Ishikawa (cell line): ENCODE data around the gene MRGPRD.

Experiments used
- CEBPB ChIP-seq: IDR thresholded peaks from 2 replicates; pipeline ENCODE4 v1.6.1; 2012
- CREB1 ChIP-seq: IDR thresholded peaks from 2 replicates; pipeline ENCODE4 v1.6.1; 2012; ENCODE audit warnings: low read depth
- RAD21 ChIP-seq: IDR thresholded peaks from 2 replicates; pipeline ENCODE4 v1.6.1; 2012; ENCODE audit warnings: low read depth
- TAF1 ChIP-seq: IDR thresholded peaks from 2 replicates; pipeline ENCODE4 v1.6.1; 2012; ENCODE audit warnings: low read depth, mild to moderate bottlenecking
- YY1 ChIP-seq: IDR thresholded peaks from 2 replicates; pipeline ENCODE4 v1.6.1; 2012; ENCODE audit warnings: low read depth
- TF ChIP-seq, protein P1 (sequence below): IDR thresholded peaks from 2 replicates; pipeline ENCODE4 v1.6.1; 2012; ENCODE audit warnings: low read depth, mild to moderate bottlenecking
- TF ChIP-seq, protein P2 (sequence below): IDR thresholded peaks from 2 replicates; pipeline ENCODE4 v1.6.1; 2012
- TF ChIP-seq, protein P3 (sequence below): IDR thresholded peaks from 2 replicates; pipeline ENCODE4 v1.6.1; 2012

DNA sequence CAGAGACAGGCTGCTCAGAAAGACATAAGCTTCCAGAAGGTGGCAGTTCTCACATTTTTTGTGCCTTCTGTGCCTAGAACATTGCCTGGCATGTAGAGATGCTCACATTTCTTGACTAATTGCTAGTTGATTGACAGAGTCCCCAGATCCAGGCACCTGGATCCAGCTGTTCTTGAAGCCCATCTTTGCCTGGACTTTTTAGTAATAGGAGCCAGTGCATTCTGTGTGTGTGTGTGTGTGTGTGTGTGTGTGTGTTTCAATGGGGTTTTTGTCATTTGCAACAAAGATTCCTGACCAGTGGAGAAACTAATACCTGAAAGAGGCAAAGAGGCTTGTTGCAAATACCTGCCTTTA, 17.2 kb upstream of the MRGPRD start:
- TF ChIP-seq, protein P1, sequence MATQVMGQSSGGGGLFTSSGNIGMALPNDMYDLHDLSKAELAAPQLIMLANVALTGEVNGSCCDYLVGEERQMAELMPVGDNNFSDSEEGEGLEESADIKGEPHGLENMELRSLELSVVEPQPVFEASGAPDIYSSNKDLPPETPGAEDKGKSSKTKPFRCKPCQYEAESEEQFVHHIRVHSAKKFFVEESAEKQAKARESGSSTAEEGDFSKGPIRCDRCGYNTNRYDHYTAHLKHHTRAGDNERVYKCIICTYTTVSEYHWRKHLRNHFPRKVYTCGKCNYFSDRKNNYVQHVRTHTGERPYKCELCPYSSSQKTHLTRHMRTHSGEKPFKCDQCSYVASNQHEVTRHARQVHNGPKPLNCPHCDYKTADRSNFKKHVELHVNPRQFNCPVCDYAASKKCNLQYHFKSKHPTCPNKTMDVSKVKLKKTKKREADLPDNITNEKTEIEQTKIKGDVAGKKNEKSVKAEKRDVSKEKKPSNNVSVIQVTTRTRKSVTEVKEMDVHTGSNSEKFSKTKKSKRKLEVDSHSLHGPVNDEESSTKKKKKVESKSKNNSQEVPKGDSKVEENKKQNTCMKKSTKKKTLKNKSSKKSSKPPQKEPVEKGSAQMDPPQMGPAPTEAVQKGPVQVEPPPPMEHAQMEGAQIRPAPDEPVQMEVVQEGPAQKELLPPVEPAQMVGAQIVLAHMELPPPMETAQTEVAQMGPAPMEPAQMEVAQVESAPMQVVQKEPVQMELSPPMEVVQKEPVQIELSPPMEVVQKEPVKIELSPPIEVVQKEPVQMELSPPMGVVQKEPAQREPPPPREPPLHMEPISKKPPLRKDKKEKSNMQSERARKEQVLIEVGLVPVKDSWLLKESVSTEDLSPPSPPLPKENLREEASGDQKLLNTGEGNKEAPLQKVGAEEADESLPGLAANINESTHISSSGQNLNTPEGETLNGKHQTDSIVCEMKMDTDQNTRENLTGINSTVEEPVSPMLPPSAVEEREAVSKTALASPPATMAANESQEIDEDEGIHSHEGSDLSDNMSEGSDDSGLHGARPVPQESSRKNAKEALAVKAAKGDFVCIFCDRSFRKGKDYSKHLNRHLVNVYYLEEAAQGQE: no peak
- TF ChIP-seq CEBPB: no peak
- no peak for TF ChIP-seq TAF1
- TF ChIP-seq, protein P2, sequence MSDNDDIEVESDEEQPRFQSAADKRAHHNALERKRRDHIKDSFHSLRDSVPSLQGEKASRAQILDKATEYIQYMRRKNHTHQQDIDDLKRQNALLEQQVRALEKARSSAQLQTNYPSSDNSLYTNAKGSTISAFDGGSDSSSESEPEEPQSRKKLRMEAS: no peak
- no peak for TF ChIP-seq CREB1
- TF ChIP-seq RAD21: no peak
- TF ChIP-seq, protein P3, sequence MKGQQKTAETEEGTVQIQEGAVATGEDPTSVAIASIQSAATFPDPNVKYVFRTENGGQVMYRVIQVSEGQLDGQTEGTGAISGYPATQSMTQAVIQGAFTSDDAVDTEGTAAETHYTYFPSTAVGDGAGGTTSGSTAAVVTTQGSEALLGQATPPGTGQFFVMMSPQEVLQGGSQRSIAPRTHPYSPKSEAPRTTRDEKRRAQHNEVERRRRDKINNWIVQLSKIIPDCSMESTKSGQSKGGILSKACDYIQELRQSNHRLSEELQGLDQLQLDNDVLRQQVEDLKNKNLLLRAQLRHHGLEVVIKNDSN: no peak
- TF ChIP-seq YY1: no peak
